DND-41 (cell line): Measurements from ENCODE around the gene SSTR3.

Source experiments
- CTCF ChIP-seq: IDR thresholded peaks from 2 replicates; pipeline ENCODE4 v1.5.1; 2012; ENCODE audit warnings: borderline replicate concordance, low read length, moderate library complexity, mild to moderate bottlenecking; ENCODE audit not compliant: poor library complexity, severe bottlenecking; ENCODE audit errors: extremely low read depth
- EZH2 ChIP-seq: IDR thresholded peaks from 3 replicates; pipeline ENCODE4 v1.6.1; 2012; ENCODE audit warnings: borderline replicate concordance, low read depth, mild to moderate bottlenecking, moderate library complexity, low read length, inconsistent platforms; ENCODE audit not compliant: severe bottlenecking

GRCh38 chr22:37232140-37232998 lies 20.1 kb upstream of the SSTR3 start:
- no peak for TF ChIP-seq CTCF
- TF ChIP-seq EZH2: no peak
